Bronchial epithelial cell (primary cell): ENCODE results near the gene AKT1S1. TPM values are rescaled to one million over a fixed set of nuclear protein-coding genes. Genes with fewer than 3 reads are reported as not detected.

Experiments used
- DNase-seq: peaks from one replicate; pipeline ENCODE4 v3.0.0-alpha.2; 2010; ENCODE audit warnings: low read depth
- FAIRE-seq: peaks from 2 replicates; lab custom pipeline; 2011; peaks lifted over from hg19 to GRCh38; lab: Jason Lieb, UNC
- H3K27me3 ChIP-seq: 2 replicates; pipeline ENCODE4 v1.5.1; 2011; ENCODE audit warnings: low read length; ENCODE audit not compliant: control insufficient read depth, insufficient read depth
- H3K36me3 ChIP-seq: 2 replicates; pipeline ENCODE4 v1.5.1; 2011; ENCODE audit warnings: low read length; ENCODE audit not compliant: control insufficient read depth, insufficient read depth
- H3K4me3 ChIP-seq: 2 replicates; pipeline ENCODE4 v1.5.1; 2011; ENCODE audit warnings: mild to moderate bottlenecking, low read depth, low read length, control low read depth
- CTCF ChIP-seq: IDR thresholded peaks from 2 replicates; pipeline ENCODE4 v1.5.1; 2011; ENCODE audit warnings: mild to moderate bottlenecking, moderate library complexity, low read length, control low read depth, inconsistent platforms; ENCODE audit not compliant: insufficient read depth, severe bottlenecking
- total RNA-seq: library from RNA; depleted of rRNA; stranded (reverse); fragments of >200 nt; gene quantifications from 2 replicates; pipeline ENCODE4 v1.2.1, GENCODE V29; 2014

AKT1S1 gene
- total RNA-seq, 1 donor from 2014 or later: 3.7 TPM

GRCh38 chr19:49863254-49863934, 13.8 kb downstream of the AKT1S1 start:
- Histone ChIP-seq H3K27me3 (no peaks in the 10 kb centered on the region), H3K4me3 (no peak overlapping the region), H3K36me3 (peaks cover 24% of the 10 kb centered on the region)
- FAIRE-seq: peak; percentile 13
- TF ChIP-seq CTCF: no peak
- DNase-seq: no peak

GRCh38 chr19:49862391-49863253, 14.5 kb downstream of the AKT1S1 start:
- no peak for TF ChIP-seq CTCF
- H3K27me3 ChIP-seq: no peaks in the 10 kb centered on the region
- FAIRE-seq (no peak), DNase-seq (no peak)
- H3K36me3 ChIP-seq: peaks cover 29% of the 10 kb centered on the region
- no peak overlapping the region for H3K4me3 ChIP-seq

- DNase-seq (no peak), FAIRE-seq (no peak)
- TF ChIP-seq CTCF: no peak
- Histone ChIP-seq H3K36me3 (peaks cover 30% of the 10 kb centered on the region), H3K4me3 (no peak overlapping the region), H3K27me3 (no peaks in the 10 kb centered on the region)
Observed at GRCh38 chr19:49861541-49862378, 15.4 kb downstream of the AKT1S1 start.

- TF ChIP-seq CTCF: no peak
- Histone ChIP-seq H3K36me3 (peaks cover 30% of the 10 kb centered on the region), H3K27me3 (no peaks in the 10 kb centered on the region), H3K4me3 (no peak overlapping the region)
- FAIRE-seq (no peak), DNase-seq (no peak)
Observed at GRCh38 chr19:49861107-49861506, 16.0 kb downstream of the AKT1S1 start.

- DNase-seq (no peak), FAIRE-seq (no peak)
- H3K4me3 ChIP-seq: no peak overlapping the region
- peaks cover 30% of the 10 kb centered on the region for H3K36me3 ChIP-seq
- H3K27me3 ChIP-seq: no peaks in the 10 kb centered on the region
- no peak for TF ChIP-seq CTCF
Observed at GRCh38 chr19:49860336-49861102, 16.6 kb downstream of the AKT1S1 start.
